NCI-H748 (cell line): ENCODE results near the gene CEMIP.
A peak's percentile ranks its signal among the peaks of the same experiment; 100 is the strongest.

Experiments
- DNase-seq: peaks from one replicate; lab custom pipeline; 2025; ENCODE audit not compliant: unreplicated experiment; lab: John Stamatoyannopoulos, UW

Gene CEMIP

GRCh38 chr15:80999623-81000036, 220.5 kb downstream of the CEMIP start:
- DNase-seq, result peak; percentile 31

- DNase-seq, result no peak
Observed at GRCh38 chr15:81000144-81000623, 221.0 kb downstream of the CEMIP start.

- DNase-seq, result peak; percentile 89
Observed at GRCh38 chr15:81000624-81001151, 221.5 kb downstream of the CEMIP start, which contains the start of gene TLNRD1. TLNRD1 (plus strand) TSS chr15:81000923; CDS start chr15:81002272, 1,349 bp downstream.
